T-helper 1 cell treated with Interleukin-12 subunit alpha and Interleukin-12 subunit beta and Interleukin-4 antibody, amounts not matched to agents 30 ng/mL and 1 ng/mL, for 36 hours (primary cell): Measurements from ENCODE around the gene PGA5. TPM values are rescaled to one million over a fixed set of nuclear protein-coding genes. Genes with fewer than 3 reads are reported as not detected.

Experiments used
- intact Hi-C: fragments of 100-400 bp; cut with micrococcal nuclease; formaldehyde crosslinking; loops from one replicate; pipeline ENCODE4 v1.15.1; 2024
- total RNA-seq: library from RNA; stranded (reverse); gene quantifications from 2 replicates; pipeline ENCODE4 v1.2.3, GENCODE V29; 2022

The PGA5 gene
- total RNA-seq, 1 donor from 2014 or later = not detected

- intact Hi-C loops = no loop called here
Observed at GRCh38 chr11:61266602-61267001, 25.6 kb downstream of the PGA5 start.

DNA sequence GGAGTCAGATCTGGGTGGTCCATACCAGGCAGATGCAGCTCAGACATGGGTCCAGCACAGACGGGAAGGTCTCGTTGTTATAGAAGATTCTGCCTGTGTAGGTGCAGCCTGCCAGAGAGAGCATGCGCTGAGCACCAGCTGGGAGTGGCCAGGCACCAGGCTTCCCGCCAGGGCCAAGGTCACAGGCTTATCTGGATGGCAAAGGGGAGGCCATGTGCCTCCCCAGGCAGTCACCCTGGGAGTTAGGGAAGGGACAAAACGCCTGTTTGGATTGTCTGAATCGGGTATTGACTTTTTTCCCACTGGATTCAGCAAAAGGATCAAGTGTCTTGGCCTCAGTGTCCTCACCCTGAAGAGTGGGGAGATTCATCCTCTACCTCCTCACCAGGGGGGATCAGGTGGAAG is 26.5 kb downstream of the PGA5 start:
- intact Hi-C loops = no loop called here

DNA sequence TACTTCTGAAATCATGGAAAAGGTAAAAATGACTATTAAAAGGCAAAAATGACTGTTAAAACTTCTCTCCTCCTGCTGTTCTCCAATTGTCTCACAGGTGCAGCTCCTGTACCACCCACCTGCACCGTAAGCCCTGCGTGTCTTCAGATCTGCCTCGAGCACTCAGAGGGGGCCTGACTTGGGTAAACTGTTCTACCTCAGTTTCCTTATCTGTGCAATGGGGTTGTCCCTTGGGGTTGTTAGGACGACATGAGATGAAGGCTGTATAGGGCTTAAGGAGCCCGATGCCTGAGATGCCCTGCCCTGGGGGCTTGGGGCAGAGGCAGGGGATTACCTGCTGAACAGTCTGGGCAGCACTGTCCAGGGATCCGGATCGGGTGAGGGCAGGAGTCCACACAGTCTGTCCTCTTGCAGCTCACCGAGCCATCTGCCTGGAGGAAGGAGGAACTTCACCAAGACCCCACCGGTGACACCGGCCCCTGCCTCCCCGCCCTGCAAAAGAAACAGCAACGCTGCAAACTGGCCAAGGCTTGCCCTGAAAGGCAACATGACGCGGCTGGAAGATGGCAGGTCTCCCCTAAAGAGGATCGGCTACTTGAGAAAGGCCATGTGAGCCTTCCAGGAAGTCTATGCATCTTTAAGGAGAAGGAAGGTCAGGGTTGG is 27.7 kb downstream of the PGA5 start:
- intact Hi-C loops = no loop called here

DNA sequence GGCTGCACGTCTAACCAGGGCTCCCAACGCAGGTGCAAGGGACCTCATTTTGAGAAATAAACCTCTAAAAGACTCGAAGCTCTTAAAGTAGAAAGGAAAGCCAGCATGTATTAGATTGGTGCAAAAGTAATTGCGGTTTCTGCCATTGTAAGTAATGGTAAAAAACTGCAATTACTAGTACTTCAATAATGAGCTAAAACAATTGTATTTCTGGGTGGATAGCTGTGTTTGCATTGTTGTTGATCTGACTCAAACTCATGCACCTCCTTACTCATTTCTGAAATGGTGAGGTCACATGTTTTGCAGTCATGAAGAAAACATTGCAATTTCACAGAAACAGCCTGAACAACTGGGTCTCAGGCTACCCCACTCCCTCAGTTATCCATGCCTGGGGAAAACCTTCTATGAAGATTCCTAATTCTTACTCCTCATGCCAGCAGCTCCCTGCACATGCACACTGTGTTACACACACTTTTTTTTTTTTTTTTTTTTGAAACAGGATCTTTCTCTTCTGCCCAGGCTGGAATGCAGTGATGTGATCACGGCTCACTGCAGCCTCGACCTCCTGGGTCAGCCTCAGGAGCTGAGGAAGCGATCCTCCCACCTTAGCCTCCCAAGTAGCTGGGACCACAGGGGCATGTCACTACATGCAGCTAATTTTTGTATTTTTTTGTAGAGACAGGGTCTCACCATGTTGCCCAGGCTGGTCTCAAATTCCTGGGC is 29.5 kb downstream of the PGA5 start:
- intact Hi-C loops = loop anchor here (2.0 kb wide), 1 partner anchor 24 kb away; the partner anchor contains the start of gene VWCE

DNA sequence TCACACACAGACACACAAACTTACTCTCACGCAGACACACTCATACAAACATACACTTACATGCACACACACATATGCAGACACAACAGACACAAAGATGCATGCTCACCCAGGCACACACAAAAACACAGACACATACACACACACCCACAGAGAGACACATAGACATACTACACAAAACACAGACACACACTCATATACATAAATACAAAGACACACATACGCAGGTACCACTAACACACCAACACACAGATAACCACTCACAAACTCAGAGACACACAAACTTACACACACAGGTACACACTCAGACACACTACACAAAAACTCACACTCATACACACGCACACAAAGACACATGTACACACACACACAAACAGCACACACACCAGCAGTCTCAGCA is 31.8 kb downstream of the PGA5 start:
- intact Hi-C loops = no loop called here

DNA sequence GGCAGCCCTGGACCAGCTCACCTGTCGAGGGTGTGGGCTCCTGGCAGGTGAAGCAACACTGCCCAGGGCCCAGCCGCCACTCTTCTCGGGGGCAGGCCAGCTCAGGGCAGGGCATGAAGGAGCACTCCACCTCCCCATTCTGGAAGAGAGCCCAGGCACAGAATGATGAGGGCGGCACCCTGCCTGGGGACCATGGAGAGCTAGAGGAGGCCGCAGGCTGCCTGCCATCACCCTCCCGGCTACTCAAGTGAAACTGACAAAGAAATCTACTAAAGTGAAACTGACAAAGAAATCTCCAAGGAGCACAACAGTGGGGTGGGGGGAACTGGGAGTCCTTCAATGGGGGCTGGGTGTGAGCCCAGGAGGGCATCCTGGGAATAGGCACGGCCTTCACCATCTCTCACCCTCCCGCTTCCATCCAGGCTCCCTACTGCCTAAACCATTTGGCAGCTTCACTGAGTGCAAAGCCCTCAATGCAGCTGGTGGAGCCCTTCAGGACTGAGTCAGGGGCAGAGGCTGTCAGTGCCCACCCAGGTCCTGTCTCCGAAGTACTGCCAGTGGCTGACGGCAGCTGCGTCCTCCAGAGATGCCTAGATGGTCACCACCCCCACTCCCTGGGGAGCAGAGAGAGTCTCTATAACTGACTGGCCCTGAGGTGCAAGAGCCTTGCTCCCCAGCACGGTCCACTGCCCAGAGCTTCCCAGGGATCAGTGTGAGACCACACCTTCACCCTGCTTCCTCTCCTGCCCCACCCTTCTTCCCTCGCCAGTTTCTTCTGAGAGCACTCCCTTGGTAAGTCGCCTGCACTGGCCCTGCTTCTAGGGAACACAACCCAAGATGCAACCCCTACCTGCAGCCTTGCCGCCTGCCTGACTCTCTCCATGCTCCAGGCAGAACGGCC is 32.5 kb downstream of the PGA5 start:
- intact Hi-C loops = no loop called here

GRCh38 chr11:61274084-61274483 is 33.1 kb downstream of the PGA5 start:
- intact Hi-C loops = no loop called here

GRCh38 chr11:61275191-61275590 is 34.2 kb downstream of the PGA5 start:
- intact Hi-C loops = no loop called here

GRCh38 chr11:61277186-61278000 is 36.4 kb downstream of the PGA5 start:
- intact Hi-C loops = no loop called here

DNA sequence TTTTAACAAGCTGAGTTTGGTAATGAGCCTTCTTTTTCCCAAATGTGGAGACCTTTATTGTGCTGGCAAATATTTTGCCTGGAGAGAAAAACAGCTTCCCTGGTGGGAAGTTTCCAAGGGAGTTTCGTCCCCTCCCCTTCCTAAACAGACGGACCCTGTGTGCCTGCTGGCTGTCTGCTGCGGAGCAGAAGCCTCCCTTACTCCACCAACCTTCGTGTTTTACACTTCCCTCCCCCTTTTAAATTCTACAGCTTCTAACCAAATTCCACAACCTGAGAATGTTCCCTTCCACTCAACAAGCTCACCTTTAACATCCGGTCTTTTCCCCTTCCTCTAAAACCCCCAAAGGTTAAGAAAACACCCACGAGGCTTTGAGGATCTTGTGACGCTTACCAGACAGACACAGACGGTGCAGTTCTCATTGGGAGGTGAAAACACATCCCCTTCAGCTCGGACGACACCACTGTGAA is 37.1 kb downstream of the PGA5 start:
- intact Hi-C loops = no loop called here

DNA sequence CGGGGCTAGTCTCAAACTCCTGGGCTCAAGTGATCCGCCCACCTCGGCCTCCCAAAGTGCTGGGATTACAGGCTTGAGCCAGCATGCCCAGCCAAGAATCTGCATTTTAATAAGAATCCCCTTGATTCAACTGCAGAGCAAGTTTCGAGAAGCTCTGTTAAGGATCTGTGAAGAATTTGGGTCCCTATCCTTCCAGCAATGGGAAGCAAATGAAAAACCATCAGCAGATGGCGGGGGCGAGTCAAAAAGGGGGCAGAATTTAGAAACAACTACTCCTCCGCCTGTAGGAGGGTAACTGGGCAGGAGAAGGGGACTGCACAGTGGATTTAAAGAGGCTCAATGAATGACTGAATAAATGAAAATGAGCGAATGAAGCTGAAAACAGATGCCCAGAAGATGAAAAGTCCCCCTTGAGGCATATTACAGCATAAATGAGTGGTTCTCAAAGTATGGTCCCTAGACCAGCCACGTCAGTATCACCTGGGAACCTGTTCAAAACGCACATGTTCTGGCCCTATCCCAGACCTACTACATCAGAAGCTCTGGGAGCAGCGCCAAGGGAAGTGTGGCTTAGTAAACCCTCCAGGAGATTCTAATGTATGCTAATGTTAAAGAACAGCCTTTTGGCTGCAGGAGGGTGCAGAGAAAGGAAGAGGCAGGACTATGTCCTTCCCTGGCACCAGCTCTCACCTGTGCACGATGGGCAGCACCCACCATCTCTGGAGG is 39.1 kb downstream of the PGA5 start:
- intact Hi-C loops = no loop called here

GRCh38 chr11:61280883-61281580 is 40.1 kb downstream of the PGA5 start:
- intact Hi-C loops = no loop called here

DNA sequence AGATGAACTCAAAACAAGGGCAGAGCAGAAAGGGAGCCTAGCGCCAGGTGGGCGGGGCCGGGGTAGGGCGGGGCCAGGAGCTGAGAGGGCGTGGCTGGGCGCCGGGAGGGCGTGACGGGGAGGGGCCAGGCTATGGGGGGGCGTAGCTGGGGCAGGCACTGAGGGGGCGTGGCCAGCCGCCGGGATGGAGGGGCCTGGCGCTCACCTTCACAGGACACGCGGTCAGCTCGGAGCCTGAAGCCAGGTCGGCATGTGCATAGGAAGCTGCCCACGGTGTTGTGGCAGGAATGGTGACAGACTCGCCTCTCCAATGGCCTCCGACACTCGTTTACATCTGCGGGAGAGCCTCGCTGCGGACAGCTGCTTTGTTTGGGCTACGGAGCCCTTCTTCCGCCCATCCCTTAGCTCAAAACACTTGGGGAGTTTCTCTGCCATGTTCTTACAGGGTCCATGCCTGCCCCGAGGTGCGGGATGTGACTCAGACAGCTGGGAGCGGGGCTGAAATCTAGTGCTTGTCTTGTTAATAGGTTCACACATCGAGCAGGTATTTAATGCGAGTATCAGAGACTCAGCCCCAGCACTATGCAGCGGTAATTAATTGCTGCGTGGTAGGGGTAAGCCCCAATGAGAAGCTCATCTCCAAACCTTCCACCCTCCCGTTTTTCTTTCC is 40.7 kb downstream of the PGA5 start:
- intact Hi-C loops = no loop called here

DNA sequence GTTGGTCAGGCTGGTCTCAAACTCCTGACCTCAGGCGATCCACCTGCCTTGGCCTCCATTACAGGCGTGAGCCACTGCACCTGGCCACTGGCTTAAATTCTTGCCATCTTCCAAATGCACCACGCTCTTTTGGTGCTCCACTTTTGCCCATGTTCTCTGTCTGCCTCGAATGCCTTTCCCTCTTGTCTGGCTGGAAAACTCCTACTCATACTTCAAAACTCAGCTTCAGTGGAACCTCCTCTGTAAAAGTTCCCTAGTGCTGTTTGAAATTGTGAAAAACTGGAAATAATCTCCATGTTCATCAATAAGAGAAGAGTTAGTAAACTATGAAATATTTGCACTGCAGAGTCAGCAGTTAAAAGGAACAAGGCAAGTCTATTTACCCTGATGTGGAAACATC is 42.6 kb downstream of the PGA5 start:
- intact Hi-C loops = no loop called here

DNA sequence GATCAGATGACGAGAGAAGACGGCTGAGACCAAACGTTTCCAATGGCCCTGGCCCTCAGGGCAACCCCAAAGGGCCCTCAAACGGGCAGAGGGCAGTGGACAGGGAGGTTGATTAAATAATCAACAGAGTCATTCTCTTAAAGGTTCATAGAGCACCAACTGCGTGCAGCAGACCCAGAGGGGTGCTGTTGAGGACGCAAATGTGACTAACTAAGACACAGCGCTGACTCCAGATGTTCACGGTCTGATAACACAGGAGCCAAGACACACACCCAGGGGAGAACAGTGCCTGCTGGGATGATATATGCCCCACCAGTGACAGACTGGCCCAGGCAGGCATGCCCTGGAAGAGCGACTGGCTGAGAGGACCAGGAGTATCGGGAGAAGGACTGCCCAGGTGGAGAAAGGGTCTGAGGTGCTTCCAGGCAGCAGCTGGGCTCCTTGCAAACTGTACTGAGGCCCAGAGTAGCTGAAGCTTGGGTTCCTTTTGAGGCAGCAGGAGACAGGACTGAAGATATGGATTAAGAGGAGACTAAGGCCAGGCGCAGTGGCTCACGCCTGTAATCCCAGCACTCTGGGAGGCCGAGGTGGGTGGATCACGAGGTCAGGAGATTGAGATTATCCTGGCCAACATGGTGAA is 46.5 kb downstream of the PGA5 start:
- intact Hi-C loops = no loop called here

GRCh38 chr11:61290905-61291690 is 50.1 kb downstream of the PGA5 start:
- intact Hi-C loops = loop anchor here (10.0 kb wide), 2 partner anchors 266 to 456 kb away; no protein-coding TSS in a partner anchor

DNA sequence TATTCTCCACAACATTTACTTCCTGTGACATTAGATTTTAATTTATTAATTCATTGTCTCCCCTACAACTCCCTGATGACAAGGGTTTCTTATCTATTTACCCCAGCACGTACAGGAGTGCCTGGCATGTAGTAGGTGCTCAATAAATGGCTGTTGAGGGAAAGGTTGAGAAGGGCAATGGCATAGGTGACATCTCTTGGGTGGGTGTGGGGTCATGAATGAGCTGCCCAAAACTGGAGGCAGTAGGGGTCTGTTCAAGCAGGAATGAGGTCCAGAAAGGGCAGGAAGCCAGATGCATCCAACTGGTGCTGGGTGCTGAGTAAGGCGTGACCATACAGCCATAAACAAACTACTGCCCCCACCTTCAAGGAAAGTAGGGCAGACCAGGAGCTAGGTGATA is 51.4 kb downstream of the PGA5 start:
- intact Hi-C loops = loop anchor here (10.0 kb wide), 2 partner anchors 268 to 458 kb away; no protein-coding TSS in a partner anchor
